ENCODE measurements around the gene OGFOD2.

Gene OGFOD2

DNA sequence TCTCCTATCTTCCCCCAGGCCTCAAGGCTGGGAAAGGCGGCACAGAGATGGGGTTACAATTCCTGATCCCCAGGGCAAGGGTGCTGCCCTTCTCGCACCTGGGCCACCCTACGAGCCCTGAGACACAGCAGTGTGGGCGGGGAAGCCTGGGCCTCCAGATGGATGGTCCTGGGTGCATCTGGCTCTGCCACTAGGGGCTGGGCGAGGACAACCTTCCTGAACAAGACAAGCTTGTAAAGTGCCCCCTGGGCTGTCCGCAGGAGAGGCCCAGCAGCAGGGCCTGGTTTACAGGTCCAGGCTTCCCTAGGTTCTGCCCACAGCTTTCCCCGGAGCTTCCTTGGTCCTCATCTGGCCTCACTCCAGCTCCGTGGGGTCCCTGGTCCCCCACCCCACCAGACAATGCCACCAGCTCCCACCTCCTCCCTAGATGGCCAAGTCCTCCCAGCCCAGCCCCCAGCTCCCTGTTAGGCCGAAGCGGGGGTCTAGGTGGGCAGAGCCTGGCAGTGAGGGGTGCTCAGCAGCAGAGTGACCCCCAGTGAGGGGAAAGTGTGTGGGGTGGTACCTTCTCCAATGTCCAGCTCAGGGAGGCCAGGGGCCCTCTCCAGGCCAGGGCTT, 14.3 kb downstream of the OGFOD2 start:
- DNase-seq = no peak

DNA sequence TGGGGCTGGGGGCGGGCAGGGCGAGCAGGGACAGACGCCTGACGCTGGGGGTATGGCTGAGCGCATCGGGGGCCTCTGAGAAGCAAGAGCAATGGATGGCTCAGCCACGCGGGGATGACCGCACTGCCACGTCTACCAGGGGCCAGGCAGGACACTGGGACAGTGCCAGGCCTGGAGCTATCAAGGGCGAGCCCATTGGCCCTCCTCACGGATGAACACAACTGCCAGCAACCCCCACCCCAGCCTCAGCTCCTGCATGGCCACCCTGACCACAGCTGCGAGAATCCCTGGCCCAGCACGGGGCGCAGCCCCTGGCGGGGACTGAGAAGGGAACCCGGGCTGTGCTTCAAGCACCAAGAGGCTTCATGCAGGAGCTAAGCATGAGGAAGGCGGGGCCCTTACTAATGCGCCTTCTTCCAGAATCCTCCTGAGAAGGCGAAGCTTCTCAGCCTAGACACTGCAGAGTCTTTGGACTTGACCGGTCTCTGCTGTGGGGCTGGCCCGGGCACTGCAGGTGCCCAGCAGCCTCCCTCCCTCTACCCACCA, 14.9 kb downstream of the OGFOD2 start:
- DNase-seq = no peak

DNA sequence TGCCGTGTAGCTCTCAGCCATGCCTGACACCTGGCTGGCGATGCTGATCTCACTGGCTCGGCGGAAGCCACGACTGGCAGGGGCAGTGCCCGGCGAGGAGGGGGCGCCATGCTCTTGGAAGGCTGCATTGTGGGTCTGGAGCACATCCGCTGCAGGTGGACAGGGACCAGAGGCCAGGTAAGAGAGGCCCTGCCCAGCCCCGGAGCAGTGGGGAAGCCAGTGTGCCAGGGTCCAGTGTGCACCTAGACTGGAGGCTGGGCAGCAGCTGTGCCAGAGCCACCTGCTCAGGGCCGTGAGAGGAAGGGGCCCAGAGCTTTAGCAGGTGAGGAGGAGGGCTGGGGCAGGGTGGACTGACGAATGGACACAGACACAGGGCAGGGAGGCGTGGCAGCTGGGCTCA, 15.5 kb downstream of the OGFOD2 start:
- DNase-seq = no peak

DNA sequence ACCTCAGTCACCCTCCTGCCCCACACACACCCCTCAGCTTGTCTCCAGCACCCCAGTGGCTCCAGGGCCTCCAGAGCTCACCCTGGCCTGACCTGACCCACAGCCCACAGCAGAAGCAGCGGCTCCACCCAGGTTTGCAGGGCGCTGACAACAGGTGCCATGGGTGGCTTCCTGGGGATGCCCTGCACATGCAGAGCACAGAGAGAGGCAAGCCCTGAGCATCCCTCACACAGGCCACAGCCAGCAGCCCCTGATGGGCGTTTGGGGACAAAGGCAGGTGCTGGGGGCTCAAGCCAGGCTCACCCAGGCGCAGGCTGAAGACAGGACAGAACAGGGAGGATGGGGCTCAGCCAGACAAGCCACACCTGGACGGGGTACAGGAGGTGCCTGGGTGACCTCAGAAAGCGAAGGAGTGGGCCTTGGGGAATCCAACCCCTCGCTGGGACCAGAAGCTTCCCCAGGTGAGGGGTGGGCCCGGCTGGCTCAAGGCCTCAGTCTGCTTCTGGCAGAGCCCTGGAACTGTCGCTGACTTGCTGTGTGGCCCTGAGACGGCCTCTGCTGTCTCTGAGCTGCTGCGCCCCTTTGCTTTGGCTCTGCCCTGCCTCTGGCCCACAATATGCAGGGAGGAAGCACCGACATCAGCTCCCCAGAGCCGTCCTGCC, 16.0 kb downstream of the OGFOD2 start:
- DNase-seq = no peak

DNA sequence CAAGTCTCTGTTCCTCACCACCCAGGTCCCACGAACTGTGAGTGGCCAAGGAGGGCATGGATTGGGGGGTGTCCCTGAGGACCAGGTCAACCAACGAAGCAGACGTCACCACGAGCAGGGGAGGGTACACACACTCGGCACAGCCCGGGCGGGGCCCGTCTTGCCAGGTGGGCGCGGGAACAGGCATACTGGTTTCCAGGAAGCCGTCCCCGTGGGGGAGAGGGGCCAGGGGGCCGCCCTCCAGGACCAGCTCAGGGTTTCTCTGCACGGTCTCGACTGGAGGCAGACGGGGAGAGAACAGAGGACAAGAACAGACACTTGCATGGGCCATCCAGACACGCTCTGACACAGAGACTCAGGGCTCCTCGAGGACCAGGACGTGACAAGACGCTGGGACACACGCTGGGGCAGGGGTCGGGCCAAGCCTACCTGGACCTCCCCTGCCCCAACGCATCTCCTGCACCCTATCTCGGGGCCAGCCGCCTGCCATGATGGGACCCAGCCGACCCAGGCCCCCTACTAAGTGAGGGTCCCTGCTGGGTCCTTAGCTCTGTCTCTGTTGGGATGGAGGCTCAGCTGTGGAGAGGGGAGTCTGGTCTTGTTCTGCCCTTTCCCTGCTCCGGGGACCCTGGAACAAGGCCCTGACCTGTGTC, 16.7 kb downstream of the OGFOD2 start:
- no peak for DNase-seq

DNA sequence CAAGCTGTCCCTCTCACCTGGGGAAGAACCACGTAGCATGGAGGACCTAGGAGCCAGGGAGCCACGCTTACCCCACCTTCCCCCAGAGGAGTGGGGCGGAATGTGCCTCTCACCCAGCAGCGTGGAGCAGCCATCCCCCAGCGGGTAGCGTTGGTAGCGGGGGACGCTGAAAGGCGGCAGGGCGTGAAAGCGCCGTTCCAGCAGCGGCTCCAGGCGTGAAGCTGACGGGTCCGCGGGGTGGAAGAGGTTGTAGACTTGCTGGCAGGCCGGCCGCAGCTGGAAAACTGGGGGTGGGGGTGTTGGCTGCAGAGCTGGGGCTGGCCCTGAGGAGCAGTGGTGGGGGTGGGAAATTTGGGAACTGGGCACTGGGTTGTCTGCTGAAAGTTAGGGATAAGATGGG, 17.3 kb downstream of the OGFOD2 start:
- DNase-seq = no peak

DNA sequence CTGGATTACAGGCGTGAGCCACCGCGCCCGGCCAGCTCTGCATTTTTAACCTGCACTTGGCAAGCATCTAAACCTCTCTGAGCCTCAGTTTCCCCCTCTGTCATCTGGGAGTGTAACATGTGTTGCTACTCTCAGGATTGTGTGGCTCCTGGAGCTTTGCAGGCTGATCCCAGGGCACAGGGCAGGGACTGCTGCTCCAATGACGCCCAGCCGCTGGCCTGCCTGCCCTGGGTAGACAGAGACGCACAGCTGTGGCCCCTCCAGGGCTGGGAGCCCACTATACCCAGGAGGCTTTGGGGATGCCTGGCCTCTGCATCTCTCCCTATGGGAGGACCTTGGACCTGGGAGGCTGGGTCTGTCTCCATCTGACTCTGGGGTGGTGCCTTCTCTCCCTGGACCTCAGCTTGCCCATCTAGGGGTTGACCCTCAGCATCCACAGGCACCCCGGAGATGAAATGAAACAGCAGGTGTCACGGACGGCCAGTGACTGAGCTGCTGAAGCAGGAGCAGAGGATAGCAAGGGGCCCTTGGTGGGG, 19.2 kb downstream of the OGFOD2 start:
- no peak for DNase-seq

DNA sequence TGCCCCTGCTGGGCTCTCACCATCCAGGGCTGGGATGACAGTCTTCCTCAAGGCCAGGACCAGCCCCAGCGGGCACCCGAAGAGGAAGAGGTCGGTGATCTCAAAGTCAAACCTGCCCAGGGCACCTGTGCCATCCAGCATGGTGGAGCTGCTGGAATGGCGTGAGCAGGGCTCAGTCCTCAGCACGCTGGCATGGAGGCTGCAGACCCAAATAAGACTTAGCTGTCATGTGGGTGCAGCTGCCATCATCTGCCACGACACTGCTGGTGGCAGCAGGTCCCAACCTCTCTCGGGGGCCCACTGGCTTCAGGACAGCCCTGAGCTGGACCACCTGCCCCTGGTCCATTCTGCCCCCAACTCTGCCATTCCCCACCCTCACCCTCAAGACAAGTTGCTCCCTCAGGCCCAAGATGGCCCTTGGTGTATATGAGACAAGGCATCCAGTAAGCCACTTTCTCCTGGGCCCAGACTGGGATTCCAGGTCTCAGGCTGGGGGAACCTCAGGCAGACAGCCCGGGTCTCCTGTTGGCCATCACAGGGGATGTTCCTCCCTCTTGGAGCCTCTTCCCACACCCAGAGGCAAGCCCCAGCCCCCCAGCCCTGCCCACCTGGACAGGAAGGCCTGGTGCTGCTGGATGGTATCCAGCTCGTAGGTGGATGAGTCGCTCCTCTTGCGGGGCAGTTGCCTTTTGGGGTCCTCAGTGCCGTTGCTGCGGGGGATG, 19.9 kb downstream of the OGFOD2 start:
- no peak for DNase-seq

DNA sequence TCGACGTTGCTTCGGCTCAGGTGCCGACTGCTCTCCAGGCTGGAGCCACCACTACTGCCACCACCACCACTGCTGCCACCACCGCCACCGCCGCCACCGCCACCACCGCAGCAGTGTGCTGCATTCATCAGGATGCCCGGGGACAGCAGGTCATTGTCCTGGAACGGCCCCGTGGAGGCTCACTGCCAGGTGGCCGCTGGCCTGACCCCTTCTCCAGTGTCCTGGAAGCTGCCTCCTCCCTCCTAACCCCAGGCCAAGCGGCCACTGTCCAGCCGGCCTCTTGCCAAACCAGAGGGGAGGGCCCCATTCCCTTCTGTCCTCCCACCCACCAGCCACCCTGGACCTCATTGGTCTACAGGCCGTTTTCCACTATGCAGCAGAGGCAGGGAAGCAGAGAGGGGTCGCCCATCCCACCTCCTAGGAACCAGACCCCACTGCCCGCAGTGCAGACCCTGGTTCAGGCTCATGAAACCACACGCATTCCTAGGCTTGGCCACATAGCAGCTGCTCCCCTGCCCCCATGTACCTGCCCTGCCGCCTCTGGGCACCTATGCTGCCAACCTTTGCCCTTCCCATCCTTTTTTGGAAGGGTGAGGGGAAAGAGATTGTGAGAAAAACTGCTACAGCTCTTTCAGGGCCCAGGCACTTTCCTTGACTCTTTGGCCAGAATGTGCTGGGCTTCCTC, 20.6 kb downstream of the OGFOD2 start:
- DNase-seq = no peak

DNA sequence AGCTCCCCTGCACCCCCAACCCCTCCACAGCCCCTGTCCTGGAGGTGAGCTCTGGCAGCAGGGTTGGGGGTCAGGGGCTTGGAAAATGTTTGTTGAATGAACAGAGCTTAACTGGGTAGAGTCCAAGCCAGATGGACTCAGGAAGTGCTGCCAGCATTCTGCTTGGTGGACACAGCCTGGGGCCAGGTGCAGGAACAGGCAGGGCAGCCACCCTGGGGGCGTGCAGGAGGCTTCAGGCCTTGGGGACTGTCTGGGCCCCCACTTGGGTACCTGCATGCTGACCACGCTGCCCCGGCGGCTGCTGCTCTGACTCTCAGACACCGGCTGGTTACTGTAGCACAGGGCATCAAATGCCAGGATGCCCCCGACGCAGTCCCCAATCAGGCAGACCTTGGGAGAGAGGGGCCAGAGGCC, 21.2 kb downstream of the OGFOD2 start:
- no peak for DNase-seq

DNA sequence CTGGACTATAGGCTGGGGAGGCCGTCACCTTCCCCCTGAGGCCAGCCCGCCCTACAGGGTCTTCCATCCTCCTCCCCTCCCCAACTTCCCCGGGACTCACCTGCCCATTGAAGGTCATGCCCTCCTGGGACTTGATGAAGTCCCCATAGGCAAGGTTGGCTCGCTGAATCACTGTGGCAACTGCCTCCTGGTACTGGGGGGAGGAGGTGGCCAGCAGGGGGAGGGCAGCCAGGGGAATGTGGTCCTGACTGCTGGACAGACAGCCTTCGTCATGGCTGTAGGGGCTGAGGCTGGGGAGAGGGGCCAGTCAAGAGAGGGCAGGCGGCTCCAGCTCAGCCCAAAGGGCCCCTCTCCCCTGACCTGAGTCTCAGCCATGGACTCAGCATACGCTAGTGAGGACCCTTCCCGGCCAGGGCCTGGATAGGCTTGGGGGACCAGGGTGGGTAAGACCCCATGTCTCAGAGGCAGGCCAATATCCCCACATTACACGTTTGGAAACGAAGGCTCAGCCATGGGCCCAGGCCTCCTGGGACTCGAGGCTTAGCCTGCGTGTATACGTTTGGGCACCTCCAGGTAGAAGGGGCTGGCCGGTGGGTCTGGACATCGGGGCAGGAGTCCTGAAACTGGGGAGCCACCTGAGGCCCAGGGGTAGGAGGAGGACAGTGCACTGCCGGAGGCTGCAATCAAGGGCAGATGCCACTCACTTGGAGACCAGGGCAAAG, 21.7 kb downstream of the OGFOD2 start:
- DNase-seq = no peak

DNA sequence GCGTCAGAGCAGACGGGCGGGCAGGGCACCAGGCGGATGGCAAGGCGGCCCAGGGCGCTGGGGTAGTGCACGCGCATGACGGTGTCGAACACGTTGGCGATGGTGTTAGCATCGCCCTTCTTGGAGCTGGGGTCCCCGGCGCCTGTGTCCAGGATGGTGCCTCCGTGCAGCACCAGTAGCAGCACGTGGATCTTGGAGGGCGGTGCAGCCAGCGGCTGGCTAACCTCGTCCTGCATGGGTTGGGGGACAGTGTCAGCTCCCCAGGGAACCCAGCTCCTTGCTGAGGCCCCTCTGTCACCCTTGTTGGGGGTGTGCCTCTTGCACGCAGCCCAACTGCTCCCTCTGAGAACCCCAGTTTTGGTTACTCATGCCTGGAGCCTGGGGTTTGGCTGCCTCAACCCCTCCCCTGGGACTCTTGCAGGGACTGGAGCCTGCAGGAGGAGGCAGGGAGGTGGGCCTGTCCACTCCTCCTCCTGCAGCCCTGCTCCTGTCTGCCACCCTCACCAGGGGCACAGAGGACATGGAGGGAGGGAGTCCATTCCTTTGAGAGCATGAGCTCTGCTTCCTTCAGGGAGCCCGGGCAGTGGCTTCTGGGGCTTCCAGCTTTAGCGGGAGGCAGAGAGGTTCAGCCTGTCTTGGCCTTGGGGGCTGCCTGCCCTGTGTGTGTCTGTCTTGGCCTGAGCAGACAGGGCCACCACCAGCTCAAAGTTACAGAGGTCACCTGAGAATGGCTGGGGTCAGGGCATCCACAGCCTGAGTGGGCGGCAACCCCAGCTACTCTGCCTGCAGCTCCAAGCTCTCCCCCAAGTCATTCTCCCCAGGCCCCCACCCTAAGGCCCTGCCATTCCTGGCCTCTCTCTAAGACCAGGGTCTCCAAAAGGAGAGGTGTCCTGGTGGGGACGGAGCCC, 22.6 kb downstream of the OGFOD2 start:
- no peak for DNase-seq

DNA sequence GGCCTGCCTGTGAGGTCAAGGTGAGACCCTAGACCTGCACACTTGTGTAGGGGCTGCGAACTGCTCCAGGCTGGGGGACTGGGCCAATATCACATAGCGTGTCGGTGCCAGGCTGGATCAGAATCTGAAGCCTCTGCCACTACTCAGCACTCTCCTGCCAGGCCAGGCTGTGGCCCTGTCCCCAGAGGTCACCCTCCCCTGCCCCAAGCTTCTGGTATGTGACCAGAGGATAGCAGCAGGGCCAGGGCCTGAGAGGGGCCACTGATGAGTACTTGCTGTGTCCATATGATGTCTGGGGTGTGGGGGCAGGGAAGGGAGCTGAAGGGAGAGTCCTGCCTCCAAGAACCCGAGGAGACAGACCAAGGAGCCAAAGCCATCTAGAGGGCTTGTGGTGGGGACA, 23.3 kb downstream of the OGFOD2 start:
- no peak for DNase-seq

DNA sequence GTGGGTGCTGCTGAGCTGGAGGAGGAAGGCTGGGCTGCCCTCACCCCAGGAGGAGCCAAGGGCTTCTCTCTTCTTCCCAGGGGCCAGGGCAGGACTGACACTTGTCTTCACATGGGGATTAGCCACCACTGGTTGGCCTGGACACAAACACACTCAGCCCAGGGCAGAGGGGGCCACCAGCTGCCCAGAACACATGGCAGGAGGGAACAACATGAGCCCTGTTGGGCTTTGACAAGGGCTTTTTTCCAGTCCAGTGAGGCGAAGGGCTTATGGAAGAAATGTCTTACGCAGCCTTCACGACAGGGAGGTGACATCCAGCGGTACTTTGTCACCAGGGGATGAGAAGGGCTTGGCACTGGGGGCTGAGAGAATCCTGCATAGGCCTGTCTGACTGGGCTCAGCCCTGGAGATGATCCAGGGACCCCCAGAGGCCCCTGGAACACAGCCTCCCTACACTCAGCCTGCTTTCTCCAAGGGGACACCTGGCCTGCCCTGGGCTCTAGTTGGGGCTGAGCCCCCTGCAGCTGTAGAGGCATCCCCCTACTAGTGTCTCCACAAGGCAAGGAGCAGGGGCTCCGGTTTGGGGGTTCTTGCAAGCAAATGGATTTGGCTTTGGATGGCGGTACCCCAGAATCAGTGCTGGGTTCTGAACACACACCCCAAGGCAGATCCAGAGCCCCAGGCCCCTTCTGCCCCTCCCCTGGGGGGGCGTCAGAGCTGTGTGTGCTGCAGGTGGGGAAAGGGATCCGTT, 24.3 kb downstream of the OGFOD2 start:
- no peak for DNase-seq

DNA sequence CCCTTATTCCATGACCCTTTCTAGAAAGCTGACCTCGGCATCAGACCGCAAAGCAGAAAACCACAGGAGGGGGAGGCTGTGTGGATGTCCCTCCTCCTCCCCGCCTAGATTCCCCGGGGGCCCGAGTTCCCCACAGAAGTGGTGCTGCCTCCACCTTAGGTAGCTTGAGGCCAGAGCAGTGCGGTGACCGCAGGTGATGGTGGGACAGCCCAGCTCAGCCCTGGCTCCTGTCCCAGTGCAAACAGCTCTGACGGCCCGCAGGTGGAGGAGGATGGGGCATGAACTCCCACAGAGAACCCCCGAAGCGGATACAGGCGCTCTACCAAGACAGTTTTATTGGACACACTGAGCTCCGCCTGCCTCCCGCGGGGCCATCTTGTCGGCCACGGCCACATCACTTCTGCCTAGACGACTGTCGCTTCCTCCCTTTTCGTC, 25.0 kb downstream of the OGFOD2 start:
- no peak for DNase-seq

DNA sequence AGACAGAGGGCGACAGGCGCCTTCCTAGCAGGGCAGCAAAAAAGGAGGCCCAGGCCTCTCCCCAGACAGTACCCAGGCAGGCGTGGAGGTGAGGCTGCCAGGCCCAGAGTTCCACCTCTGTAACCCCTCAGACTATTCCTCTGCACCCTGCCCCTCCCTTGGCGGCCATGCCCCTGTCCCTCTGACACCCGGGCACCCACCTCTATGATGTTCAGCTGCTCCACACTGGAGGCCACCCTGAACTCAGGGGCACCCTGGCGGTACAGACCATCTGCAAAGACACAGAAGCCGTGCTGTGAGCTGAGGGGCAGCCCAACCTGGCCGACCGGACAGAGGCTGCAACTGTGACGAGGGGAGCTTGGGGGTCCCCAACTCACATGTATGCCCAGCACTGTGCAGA, 25.5 kb downstream of the OGFOD2 start:
- no peak for DNase-seq

DNA sequence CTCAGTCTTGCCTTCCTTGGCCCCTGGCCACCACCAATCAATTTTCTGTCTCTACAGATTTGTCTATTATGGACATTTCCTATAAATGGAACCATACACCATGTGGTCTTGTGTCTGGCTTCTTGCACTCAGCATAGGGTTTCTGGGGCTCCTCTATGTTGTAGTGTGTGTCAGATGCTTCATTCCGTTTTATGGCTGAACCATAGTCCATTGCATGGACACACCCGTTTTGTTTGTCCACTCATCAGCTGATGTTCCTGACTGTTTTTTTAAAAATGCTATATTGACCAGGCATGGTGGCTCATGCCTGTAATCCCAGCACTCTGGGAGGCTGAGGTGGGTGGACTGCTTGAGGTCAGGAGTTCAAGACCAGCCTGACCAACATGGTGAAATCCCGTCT, 26.4 kb downstream of the OGFOD2 start:
- DNase-seq = no peak

DNA sequence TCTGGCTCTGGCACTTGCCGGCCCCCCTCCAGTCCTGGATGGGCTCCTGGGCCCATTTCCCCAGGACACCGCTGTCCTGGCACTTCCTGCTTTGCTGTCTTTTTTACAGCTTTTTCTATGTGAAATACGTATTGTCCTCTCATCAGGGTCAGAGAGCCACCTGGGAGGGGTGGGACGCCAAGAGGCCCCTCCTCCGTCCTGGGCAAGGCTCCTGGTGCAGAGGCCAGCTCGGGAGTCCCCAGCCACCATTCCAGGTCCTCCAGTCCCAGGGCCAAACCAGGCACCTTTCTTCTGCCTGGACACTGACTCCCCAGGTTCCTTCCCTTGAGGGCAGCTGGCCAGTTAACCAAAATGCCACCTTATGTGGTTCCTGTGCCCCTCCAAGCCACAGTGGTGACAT, 28.2 kb downstream of the OGFOD2 start:
- no peak for DNase-seq

DNA sequence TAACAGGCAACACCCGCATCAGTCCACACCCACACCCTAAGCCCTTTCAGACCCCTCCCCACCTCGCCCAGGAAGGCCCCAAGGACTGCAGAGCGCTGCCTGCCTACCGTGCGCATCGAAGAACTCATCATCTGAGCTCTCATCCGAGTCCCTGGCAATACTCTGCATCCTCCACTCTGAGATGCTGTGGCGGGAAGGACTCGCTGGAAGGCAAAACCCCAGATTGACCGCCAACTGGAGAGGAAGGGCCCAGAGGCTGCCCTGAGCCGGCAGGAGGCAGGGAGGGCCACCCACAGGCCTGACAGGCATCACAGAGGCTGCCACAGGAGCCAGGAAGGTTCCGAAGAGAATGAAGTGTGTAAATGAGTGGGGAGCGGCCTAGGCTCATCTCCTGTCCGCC, 29.2 kb downstream of the OGFOD2 start:
- no peak for DNase-seq

DNA sequence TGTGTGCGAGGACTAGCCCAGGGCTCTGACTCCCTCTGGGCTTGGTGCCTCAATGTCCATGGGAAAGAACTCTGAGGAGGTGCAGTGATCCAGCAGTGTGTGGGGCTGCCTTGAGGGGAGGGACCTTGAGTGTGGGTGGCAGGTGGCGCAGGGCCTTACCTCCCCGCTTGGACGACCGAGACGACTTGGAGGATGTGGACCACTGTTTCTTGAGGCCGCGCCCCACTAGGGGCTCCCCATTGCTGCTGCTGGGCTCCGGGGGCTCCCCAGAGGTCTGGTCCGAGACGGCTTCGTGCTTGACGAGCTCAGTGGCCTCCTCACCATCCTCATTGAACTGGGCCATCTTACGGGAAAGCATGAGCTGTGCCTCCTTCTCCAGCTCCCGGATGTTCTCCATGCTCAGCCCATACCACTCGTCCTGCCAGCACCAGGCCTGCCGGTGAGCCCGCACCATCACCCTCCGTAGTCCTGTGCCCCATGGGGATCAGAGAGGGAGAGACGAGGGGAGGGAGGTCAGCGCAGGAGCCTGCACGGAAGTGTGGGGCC, 30.1 kb downstream of the OGFOD2 start:
- no peak for DNase-seq
